Superior temporal gyrus (tissue), 1 donor: ENCODE data around the gene PLCXD3.

Experiments used
- DNase-seq: peaks from one replicate; pipeline ENCODE4 v3.0.0-alpha.2; 2016; ENCODE audit errors: extremely low spot score

Gene PLCXD3

GRCh38 chr5:41286696-41287095 is 223.7 kb downstream of the PLCXD3 start:
- no peak for DNase-seq

DNA sequence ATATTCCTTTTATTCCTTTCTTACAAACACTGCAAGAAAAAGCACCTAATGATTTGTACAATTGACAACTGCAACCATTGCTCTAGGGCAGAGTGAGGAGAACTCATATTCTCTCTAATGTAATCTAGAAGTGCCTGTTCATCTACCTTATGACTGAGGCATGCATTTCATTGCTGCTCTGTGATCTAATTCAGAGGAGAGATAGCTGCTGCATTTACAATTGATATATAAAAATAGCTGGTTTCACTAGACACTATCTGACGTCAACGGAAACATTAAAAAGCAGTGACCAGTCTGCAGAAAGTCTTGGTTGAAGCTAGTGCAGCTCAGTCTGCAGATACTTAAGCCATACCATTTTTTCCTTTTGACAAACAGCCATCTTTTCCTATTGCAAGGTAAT is 224.2 kb downstream of the PLCXD3 start:
- no peak for DNase-seq

GRCh38 chr5:41284938-41285337 is 225.5 kb downstream of the PLCXD3 start:
- no peak for DNase-seq

DNA sequence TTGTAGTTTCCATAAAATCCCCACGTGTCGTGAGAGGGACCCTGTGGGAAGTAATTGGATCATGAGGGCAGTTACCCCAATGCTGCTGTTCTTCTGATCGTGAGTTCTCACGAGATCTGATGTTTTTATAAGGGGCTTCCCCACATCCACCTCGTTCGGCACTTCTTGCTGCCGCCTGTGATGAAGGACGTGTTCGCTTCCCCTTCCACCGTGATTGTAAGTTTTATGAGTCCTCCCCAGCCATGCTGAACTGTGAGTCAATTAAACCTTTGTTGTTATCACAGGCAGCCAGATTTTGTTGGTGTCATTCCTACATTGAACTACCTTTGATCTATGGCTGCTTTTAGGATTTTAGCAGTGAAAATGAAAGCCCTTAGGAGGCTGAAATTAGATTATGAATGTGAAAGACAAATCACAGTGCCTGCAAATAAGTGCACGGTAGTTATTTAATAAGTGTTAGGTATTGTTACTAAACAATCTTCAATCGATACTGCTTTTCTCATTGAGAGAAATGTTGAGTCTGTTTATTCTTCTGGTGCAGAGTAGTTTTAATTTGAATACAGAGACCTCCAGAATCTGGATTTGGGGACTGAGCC is 229.1 kb downstream of the PLCXD3 start:
- DNase-seq, result no peak

GRCh38 chr5:41279040-41279439 is 231.4 kb downstream of the PLCXD3 start:
- DNase-seq, result no peak

- DNase-seq, result no peak
Observed at GRCh38 chr5:41277476-41278245, 232.7 kb downstream of the PLCXD3 start.

GRCh38 chr5:41275813-41276512 is 234.4 kb downstream of the PLCXD3 start:
- DNase-seq, result no peak

GRCh38 chr5:41270423-41271251 is 239.8 kb downstream of the PLCXD3 start:
- peak; percentile 86 for DNase-seq

- no peak for DNase-seq
Observed at GRCh38 chr5:41268894-41269293, 241.5 kb downstream of the PLCXD3 start.

GRCh38 chr5:41266377-41266776 is 244.0 kb downstream of the PLCXD3 start:
- DNase-seq, result no peak

DNA sequence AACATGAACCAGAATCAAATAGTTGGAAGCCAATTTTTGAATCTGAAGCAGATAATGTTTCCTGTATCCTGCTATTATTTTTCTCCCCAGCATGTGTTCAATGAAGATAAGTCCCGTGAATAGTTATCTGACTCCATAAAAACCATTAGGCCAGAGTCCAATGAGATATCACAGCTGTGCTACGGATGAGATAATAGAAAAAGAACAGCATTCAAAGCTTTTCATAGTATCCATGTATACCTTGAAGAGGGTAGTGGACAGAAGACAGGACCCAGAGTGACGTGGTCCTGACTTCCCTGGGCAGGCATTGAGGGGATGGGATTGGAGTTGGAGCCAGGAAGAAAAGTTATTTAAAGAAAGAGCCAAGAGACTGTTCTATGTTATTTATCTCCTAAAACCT is 246.4 kb downstream of the PLCXD3 start:
- no peak for DNase-seq

- DNase-seq, result no peak
Observed at GRCh38 chr5:41263335-41263734, 247.1 kb downstream of the PLCXD3 start.
